Measurements from ENCODE around the gene KATNA1.

The KATNA1 gene

DNA sequence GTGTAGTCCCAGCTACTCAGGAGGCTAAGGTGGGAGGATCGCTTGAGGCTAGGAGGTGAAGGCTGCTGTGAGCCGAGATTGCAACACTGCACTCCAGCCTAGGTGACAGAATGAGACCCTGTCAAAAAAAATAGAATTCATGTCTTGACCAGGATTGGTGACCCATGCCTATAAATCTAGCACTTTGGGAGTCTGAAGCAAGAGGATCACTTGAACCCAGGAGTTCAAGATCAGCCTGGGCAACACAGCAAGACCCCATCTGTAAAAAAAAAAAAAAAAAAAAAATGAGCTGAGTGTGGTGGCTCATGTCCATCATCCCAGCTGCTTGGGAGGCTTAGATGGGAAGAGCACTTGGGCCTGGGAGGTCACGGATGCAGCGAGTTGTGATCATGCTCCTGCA, 48.0 kb downstream of the KATNA1 start:
- no peak for DNase-seq

DNA sequence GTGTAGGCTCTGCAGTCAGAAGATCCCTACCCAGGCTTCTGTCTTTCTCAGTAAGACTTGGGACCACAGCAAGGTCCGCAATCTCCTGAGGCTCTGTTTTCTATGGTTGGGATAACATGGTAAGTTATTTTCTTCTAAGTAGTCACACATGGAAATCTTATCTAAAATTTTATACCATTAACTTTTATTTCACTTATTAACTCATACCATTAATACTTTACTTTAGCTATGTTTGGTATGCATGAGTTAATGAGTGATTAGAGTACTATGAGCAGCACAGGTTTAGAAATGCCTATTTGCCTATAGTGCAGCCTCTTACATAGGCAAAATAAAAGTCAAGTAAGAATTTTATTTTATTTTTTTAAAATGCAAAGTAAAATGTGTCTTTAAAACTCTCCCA, 55.1 kb downstream of the KATNA1 start:
- no peak for DNase-seq

GRCh38 chr6:149592983-149593382, 55.5 kb downstream of the KATNA1 start:
- no peak for DNase-seq

DNA sequence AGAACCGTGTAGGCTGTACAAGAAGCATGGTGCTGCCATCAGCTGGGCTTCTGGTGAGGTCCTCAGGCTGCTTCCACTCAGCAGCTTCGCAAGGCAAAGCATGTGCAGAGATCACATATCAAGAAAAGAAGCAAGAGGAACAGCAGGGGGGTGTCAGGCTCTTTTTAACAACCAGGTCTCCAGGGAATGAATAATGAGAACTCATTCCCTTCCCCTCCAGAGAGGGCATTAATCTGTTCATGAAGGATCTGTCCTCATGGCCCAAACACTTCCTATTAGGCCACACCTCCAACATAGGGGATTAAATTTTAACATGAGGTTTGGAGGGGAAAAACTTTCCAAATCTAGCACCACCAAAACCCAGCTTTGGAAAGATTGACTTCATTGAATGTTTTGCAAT, 62.4 kb downstream of the KATNA1 start:
- no peak for DNase-seq

- no peak for DNase-seq
These were observed 67.2 kb downstream of the KATNA1 start for GRCh38 chr6:149581349-149581748.

- DNase-seq = no peak
These were observed 67.6 kb downstream of the KATNA1 start for GRCh38 chr6:149580880-149581279.

- no peak for DNase-seq
These were observed 80.4 kb downstream of the KATNA1 start for GRCh38 chr6:149567945-149568585.

GRCh38 chr6:149567194-149567586, 81.3 kb downstream of the KATNA1 start:
- no peak for DNase-seq

- peak; percentile 28 for DNase-seq
These were observed 81.9 kb downstream of the KATNA1 start for GRCh38 chr6:149566410-149567193.

DNA sequence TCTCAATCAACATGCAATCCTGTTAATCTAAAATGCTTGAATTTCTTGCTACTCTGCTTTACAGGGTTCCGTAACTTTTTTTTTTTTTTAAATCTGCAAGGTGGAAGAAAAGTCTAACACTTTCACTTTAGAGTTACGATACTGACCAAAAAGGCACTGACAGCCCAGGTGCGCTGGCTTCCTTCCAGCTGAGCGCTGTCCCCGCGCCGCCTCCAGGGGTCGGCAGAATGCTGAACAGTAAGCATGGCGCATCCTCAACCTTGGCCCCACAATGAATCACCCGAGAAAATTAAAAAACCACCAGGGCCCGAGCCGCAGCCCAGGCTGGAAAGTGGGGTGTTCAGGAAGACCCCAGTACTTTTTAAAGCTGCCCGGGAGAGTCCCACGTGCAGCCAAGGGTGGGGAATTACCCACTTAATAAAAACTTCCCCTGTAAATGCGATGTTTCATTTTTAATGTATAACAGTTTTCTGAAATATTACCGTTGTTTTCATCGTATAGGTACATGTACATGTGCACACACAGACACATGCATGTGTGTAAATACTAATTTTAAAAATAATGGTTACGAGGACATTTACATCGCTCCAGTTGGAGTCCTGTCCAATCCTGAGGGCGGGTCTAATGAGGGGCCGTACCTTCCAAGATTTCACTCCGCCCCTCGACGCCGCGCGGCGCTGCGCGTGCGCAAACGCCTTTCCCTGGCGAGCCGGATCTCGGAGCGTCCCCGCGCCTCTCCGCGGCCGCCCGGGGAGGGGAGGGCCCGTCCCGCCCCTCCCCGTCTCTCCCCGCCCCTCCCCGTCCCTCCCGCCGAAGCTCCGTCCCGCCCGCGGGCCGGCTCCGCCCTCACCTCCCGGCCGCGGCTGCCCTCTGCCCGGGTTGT, 82.7 kb downstream of the KATNA1 start, which contains the start of gene GINM1:
TSS of gene GINM1 (plus strand) at position 849 of the 883 bp plus-strand sequence. CDS start 40 bp downstream, outside the sequence.
- peak; percentile 94 for DNase-seq

- DNase-seq = no peak
These were observed 84.6 kb downstream of the KATNA1 start for GRCh38 chr6:149563928-149564325.

- peak; percentile 90 for DNase-seq
These were observed 85.1 kb downstream of the KATNA1 start for GRCh38 chr6:149563203-149563927.

DNA sequence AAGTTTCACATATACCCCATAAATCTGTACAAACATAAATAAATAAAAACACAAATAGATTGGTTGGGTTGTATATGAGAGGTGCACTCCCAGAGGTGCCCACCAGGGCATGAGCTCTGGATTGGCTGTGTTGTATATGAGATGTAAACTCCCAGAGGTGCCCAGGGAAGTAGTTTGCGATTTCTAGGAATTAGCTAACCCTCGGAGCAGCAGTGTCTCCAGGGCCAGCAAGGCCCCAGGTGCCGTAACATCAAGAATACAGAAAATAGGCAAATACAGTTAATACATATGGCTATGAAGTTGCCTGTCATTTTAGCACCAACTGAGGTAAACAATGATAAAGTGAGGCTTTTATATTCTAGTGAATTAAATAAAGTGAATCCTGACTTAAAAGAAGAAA, 87.8 kb downstream of the KATNA1 start:
- no peak for DNase-seq

GRCh38 chr6:149559389-149559788, 89.1 kb downstream of the KATNA1 start:
- DNase-seq = no peak

GRCh38 chr6:149558029-149558428, 90.5 kb downstream of the KATNA1 start:
- DNase-seq = no peak

- no peak for DNase-seq
These were observed 96.6 kb downstream of the KATNA1 start for GRCh38 chr6:149551920-149552319.

DNA sequence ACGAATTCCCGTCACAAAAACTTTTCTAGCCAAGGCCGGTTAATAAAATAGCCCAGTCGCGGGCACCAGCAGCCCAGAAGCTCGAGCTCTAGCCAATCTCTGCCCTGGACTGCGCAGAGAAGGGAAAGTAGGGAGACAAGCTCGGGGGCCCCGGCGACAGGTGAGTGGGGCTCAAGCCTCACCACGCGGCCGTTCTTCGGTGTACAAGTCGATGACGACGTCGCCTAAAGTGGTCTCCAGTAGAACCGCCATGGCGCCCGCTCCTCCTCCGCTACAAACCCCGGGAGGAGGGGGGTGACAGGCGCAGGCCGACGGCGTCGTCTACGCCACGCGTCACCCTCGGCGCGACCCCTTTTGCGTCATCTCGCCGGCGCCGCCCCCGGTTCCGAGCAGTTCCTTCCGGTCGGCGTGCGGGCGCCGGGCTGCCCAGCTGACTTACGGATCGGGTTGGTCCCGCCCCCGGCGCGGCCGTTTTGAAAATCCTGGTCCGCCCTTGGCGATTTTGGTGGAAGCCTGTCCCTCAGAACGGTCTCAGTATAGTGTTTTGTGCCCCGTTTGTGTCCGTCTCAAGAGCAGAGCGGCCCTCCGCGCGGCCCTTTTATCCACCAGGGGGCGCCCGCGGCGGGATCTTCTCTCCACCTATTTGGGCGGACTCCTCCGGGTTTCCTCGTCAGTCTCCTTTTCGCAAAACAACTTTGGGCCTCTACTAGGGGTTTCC, 102.6 kb downstream of the KATNA1 start, which contains the start of gene PPIL4:
TSS of gene PPIL4 (minus strand) at position 290 of the 718 bp plus-strand sequence. CDS start at position 252, 38 bp downstream.
- peak; percentile 96 for DNase-seq

DNA sequence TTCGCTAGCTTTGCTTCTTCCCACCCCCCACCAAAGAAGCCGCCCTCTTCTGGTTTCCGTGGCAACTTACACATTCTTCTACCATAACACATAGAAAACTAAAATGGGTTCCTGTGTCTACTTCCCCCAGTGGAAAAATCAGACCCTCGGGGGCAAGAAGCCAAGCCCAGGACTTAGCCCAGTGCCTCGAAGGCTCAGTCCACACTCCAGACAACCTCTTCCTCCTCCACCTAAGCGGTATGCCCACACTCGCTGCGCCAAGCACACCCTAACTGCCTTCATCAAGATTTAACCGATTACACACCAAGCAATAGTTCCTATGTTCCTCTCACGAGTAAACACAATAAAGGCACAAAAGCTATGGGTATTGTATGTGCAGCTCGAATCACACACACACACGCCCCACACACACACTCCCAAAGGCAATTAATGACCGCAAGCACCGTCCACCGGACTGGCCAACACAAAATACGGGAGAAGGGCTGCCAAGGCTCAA, 103.2 kb downstream of the KATNA1 start:
- peak; percentile 75 for DNase-seq
